GM19324 (cell line): ENCODE measurements around the gene SH2D4B.

Source experiments
- ATAC-seq: cut with Tn5 transposase; IDR thresholded peaks from one replicate; pipeline ENCODE4 v1.9.1; 2021; ENCODE audit warnings: mild to moderate bottlenecking, moderate library complexity; ENCODE audit not compliant: unreplicated experiment, low FRiP score

SH2D4B gene

DNA sequence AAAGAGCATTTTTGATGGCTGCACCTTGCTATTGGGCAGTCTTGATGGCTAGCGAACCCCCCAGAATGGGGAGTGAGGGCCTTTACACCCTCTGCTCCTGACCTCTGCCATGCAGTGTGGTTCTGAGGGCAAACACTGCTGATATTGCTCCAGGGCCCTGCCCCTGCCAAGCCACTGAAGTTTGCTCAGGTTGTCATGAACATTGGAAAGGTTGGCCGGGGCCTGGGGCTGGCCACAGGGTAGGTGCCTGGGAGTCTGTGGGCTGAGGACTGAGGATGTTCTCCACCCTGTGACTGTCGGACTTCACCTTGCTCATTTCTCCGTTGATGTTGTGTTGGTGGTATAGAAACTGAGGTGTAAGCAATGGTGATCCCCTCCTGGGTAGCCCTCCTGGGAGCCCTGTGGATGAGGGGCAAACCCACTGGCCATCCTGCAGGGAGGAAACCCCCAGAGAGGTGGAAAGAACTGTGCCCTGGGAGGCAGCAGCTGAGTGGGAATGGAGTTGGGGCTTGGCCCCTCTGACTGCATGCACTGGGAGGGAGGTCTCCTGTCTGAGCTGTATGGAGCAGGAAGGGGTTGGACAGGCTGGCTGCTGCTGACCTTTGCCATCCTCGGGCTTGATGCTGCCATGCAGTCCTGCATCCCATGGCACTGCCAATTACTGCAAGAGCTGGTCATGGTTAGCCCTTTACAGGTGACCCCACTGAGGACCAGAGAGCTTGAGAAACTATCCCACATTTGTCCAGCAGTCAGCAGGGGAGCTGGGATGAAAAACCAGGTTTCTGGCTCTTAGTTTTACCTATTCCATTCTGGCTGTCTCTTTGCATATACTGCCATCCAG lies 77.1 kb downstream of the SH2D4B start:
- no peak for ATAC-seq

DNA sequence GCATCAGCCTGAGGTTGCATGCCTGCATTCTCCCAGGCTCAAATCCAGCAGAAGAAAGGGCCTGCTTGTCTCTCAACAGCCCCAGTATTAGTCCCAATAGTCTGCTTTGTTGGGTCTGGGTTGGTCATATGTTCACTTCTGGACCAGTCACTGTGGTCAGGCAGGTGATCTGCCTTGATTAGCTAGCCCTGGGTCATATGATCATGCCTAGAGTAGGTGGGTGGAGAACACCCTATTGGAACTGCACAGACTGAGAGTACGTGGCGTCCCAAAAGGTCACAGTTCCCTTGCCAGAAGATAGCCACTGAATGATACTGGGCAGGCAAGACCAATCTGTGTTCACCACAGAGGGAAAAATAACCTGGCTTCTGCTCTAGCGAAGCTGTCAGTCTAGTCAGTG lies 80.1 kb downstream of the SH2D4B start:
- ATAC-seq = no peak

DNA sequence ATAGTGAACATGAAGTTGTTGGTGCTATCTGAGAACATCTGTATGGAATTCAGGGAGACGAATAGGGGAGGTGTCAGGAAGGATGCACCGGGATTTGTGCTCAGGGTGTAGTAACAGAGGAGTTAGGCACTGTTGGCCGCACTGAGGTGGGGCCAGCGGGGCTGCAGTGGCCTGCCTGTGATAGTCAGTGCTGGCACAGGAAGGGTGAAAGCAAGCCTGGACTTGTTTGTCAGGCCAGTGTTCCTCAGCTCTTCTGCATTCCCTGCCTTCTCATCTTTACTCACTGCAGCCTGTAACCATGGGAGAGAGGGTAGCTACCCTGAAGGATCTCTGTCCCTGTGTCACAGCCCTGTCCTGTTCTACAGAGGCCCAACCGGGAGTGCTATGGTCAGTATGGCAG lies 81.3 kb downstream of the SH2D4B start:
- no peak for ATAC-seq

DNA sequence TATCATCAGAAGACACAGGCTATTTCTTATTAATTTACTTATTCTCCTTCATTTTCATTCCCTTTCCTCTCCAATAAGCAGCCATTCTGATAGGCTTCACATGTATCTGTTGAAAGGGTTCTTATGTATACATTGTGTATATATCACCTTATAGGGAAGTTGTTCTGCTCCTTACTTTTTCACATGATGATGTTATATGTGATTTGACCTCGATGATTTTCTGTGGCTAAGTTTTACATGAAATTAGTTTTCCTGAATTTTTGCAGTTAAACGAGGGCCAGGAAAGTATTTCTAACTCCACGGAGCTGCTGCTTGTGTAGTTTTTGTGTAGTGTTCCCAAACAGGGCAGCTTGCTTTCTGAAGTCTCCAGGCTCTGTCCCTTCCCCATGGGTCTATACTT lies 84.5 kb downstream of the SH2D4B start:
- ATAC-seq = no peak

DNA sequence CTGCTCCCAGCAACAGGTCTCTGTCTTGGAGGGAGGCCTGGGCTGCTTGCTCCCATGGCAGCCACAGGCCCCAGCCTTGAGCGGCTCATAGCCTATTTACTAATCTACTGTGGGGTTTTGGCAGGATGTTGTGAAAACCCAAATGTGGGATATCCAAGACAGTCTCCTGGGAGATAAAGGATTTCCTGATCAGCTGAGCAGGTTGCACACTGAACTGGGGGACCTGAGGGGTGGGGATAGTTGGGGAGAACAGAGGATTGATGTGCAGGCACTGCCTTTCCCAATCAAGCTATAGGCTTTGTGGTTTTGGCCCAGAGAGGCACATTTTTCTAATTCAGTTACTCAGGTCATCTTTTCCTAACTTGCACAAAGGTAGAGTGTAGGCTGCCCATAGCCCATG lies 92.6 kb downstream of the SH2D4B start:
- no peak for ATAC-seq

DNA sequence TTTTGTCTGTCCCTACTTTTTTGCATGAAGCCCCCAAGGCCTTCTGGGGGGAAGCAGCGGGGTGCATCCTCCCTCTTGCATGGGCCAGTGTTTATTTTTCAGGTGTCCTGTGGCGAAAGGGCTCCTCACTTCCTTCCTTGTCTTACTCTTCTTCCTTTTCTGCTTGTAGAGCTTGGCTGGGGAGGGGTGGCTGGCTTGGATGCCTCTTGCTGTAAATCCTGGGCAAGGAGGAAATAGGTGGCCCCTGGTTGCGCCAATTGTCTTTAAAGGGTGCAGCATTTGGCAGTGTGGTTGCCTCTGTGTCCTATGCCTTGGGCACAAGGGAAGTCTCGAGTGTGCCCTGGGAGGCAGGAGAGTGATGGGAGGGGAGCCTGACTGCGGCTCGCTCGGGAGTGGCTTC lies 95.0 kb downstream of the SH2D4B start:
- no peak for ATAC-seq

DNA sequence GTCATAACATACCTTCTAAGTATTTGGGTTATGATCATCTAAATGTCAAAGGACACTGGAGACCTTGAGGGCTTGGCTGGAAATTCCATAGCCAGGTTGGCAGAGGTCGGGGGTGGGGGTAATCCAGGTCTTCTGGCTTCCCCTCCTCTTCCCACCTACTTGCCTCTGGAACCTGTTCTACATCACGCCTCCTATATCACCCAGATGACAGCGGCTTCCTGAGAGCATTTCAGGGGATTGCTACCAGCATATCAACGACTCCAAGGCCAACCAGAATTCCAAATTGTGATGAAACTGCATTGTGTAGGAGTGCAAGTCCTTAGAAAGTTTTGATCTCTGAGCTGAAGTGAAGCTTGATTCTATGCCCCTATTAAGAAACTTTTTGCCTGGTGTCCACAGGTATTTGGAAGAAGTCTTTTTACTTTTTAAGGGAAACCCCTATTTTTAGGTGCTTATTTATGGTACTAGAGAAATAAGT lies 95.7 kb downstream of the SH2D4B start:
- no peak for ATAC-seq

DNA sequence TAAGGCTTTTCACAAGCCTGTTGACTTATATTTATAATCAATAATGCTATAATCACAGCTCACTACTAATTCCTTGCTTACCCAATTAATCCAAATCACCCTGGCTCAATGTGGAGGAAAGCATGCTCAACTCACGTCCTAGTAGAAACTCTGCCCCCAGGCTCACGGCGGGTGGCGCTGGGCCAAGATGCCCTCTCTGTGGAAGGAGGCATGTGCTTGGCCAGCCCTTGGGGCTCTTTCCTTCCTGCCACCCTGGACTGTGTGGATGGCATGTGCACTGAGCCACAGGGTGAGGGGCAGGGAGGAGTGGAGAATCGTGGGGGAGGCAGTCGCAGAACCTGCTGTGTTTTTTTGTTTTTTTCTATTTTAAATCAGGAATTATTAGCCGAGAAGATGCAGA lies 96.2 kb downstream of the SH2D4B start:
- ATAC-seq = no peak

DNA sequence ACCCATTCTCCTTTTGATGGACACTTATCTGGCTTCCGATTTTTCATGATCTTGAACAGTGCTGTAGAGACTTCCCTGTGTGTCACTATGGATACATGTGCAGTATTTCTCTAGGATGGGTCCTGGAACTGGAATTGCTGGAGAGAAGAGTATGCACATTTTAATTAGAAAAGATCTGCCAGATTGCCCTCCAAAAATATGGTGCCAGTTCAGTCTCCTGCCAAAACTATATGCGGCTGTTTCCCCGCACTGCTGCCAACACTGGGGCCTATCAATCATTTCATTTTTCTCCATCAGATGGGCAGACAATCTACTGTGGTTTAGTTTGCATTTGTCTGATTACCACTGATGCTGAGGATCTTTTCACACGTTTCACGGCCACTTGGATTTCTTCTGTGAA lies 105.0 kb downstream of the SH2D4B start:
- no peak for ATAC-seq

DNA sequence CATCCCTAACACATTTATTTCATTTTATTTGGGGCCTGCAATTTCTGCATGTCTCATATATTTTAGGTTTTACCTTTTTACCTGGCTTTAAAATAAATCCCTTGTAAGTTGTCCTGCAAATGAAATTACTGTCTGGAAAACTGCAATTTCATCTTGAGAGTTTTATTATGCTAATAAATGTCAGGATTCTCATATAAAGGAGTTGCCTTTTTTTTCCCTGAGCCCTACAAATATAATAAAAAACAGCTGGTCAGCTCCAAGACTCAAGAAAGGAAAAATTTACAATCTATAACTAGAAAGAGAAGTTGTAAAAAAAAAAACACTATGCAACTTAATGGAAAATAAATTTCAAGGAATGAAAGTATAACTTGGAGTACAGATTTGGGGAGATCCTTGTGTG lies 108.7 kb downstream of the SH2D4B start:
- no peak for ATAC-seq

DNA sequence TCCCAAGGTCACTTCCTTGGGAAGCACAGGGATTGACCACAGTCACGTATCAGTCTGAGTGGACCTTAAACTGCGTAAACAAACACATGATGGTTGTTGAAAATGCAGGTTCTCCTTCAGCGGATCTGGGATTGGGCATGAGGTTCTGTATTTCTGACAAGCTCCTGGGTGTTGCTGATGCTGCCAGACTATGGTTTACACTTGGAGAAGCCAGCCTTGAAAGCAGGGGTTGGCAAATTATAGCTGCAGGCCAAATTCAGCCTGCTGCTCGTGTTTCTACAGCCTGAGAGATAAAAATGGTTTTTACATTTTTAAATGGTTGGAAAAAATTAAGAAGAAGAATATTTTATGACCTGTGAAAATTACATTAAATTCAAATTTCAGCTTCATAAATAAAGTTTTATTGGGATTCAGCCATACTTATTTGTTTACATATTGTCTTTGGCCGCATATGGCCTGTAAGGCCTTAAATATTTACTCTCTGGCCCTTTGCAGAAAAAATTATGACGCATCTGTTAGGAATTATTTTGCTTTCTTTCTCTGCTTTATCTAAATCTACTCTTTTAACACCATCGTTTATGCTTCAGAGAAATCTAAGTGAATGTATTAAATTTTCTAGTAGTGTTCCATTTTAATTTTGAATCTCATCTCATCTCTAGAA lies 109.6 kb downstream of the SH2D4B start:
- no peak for ATAC-seq

DNA sequence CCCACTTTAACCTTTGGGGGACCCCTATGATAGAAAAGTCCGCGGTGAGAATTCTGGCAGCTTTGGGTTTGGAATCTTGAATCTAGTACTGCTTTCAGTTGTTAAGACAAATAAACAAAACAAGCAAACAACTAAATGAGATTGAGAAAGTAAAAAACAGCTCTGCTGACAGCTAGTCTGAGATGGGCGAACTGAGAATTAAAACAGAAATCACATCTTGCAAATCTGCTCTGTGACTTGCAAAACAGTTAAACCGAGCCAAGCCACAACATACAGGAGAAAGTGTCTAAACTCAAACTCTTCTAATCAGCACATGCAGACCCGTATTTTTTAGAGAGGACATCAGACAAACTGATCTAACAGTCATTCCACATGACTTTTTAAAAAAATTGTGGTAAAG lies 110.4 kb downstream of the SH2D4B start:
- no peak for ATAC-seq

DNA sequence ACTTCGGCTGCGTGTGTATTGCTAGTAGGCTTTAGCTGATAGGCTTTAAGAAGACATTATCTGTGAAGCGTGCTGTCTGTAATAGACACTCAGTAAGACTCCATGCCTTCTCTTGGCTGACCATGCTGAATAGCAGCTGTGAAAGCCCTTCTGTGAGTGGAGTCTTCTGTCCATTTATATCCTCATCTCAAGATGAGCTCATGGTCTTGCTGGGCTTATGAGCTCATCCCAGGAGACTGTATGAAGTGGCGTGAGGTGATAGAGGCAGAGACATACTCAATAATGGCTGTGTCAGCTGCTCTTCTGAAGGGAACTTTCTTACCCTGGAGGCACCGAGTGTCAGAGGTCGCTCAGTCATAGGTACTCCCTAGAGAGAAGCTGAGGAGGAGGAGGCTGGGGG lies 111.5 kb downstream of the SH2D4B start:
- ATAC-seq = no peak

DNA sequence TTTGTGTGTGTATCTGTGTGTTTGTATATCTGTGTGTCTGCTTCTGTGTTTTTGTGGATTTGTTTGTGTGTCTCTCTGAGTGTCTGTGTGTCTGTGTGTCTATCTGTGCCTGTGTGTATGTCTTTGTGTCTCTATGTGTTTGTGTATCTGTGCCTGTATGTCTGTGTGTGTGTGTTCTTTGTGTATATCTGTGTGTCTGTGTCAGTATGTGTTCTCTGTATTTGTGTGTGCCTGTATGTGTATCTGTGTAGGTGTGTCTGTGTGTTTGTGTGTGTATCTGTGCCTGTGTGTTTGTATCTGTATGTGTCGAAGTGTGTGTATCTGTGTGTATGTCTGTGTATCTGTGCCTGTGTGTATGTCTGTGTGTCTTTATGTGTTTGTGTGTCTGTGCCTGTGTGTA lies 118.2 kb downstream of the SH2D4B start:
- no peak for ATAC-seq

DNA sequence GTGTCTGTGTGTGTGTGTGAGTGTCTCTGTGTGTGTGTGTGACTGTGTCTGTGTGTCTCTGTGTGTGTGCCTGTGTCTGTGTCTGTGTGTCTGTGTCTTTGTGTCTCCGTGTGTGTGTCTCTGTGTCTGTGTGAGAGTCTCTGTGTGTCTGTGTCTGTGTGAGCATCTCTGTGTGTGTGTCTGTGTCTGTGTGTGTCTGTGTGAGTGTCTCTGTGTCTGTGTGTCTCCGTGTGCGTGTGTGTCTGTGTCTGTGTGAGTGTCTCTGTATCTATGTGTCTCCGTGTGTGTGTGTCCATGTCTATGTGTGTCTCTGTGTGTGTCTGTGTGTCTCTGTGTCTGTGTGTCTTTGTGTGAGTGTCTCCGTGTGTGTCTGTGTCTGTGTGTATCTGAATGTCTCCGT lies 120.4 kb downstream of the SH2D4B start:
- ATAC-seq = no peak

DNA sequence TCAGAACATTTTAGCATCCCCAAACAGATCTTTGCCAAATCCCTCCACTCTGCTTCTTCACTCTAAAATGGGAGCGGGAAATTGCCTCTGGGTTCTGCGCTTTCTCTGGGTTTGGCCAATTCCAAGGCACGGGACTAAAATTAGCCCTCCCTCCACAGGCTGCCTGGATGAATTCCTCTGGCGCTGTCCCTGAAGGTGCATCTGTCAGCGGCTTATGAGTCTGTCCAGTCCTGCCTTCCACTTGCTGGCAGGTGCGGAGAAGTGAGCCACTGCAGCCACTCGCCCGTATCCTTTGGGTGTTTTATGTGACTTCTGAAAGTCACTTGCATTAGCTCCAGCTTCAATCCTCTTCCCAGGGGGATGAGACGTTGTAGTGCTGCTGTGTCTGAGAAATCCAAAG lies 121.6 kb downstream of the SH2D4B start:
- no peak for ATAC-seq

DNA sequence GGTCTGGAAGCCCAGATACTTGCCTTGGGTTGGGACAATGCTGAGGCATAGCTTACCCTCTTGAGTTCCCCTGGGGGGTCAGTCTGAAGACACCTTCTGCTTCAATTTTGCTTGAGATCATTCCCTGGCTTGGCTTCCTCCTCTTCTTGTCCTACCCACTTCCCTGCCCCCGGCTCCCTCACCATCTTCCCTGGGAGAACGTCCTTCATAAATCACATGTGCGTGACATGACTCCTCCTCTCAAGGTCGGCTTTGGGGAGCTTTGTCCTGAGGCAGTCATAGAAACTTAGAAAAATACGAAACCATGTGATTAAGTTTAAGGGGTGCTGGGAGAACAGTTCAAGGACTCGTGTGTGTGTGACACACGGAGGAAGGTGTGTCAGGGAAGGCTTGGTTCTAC lies 122.6 kb downstream of the SH2D4B start:
- ATAC-seq = no peak

DNA sequence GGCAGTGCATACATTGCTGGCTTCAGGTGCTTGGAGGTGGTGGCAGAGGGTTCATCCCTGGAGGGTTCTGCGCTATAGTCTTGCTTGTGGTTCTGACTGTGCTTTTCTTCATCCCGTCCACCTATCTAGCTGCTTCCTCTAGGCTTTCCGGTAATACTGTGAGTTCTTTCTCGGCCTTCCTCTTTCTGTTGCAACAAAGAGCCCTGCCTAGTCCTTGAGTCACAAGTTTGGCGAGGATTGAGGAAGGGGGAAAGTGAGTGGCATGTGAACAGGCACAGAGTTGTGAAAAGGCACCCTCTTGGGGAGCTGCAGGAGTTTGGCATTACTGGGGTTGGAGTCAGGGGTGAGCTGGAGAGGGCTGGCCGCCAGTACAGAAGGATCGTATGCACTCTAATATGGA lies 123.0 kb downstream of the SH2D4B start:
- no peak for ATAC-seq

DNA sequence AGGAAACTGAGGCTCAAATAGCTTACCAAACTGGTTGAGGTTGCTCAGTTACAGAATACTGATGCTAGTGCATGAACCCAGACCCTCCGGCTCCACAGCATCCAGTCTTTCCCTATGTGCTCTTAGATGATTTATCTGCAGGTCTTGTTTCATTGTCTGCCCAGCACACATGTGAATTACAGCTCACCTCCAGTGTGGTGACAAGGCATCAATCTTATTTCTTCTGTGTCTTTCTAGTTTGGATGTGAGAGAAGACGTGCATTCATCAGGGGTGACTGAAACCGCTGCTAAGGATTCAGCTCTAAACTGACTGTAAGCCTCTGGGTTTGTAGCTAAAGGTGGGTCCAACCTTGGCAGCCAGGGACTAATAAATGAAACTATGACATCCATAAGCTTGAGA lies 123.8 kb downstream of the SH2D4B start:
- no peak for ATAC-seq

DNA sequence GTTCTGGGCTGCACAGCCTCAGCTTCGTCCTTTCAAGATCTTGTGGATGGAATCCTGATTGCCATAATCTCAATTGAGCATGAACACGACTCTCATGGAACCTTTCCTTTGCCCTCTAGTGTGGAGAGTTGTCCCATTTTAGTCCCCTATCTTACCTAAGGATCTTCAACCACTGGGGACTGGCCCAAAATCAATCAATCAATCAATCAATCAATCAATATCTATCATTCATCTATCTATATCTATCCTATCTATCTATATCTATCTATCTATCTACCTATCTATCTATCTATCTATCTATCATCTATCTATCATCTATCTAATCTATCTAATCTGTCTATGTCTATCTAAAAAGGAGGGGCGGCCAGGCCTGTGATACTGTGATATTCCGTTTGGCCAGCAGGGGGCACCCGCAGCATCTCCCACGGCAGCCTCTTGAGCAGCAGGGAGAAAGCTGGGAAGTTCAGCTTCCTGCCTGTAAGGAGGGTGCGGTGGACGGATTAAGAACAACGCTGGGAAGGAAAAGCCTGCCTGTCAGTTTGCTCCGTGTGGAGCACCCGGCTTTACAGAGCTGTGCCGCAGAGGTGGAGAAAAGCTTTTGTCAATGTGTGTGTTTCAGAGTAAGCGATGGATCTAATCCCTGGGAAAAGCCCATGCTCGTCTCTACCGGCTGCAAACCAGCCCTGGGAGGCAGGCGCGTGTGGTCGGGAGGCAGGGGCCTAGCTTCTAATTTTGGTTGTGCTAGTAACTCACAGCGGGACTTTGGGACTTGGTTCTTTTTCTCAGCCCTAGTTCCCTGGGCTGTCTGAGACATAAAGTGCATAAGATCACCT lies 124.9 kb downstream of the SH2D4B start:
- peak; percentile 66 for ATAC-seq

DNA sequence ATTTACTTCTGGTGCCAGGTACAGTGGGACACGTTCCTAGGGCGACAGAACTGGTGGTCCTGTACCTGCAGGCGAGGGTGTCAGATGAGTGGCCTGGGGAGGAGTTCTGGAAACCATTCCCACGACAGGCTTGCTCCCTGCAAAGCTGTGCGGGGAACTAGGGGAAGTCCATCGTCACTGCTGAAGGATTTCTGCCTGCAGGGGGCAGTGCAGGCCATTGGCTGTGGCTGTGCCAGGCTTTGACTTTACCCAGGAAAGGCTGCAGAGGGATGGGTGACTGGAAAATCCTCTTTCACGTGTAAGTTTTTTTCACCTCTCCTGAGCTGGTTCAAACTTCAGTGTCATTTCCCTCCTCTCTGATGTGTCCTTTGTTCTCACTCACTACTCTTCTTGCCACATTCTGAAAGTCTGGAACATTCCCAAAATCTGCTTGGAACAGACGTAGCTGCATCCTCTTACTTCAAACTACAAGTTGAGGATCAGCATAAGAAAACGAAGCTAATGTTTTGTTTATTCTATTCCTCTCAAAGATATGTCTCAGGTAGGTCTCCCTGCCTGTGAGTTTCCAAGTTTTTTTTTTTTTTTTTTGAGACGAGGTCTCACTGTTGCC lies 126.5 kb downstream of the SH2D4B start:
- no peak for ATAC-seq
